ENCODE measurements around the gene LAMB1.

GRCh38 chr7:108017776-108018151 is 14.8 kb upstream of the LAMB1 start:
- TF ChIP-seq POLR2A (IDR thresholded peaks at IDR 0.05; ENCODE audit: low read length) (no peak), GATA1 (IDR thresholded peaks at IDR 0.05; ENCODE audit: low read depth, low read length) (no peak)

Measured in erythroblast (primary cell).